Endothelial cell of umbilical vein (primary cell): ENCODE data around the gene PDLIM5. TPM values are rescaled to one million over a fixed set of nuclear protein-coding genes. Genes with fewer than 3 reads are reported as not detected.

Source experiments
- BruUV-seq: library from RNA; stranded (reverse); fragments of 400-500 nt; replicated peaks from 2 replicates; lab custom pipeline; 2021; lab: Mats Ljungman, UMichigan
- CTCF ChIA-PET: fragments of 300-600, 350-600 bp; sonication (Branson Sonifier 250); formaldehyde crosslinking; loops from one replicate; lab custom pipeline; 2021; ENCODE audit warnings: antibody characterized with exemption, inconsistent platforms; lab: Charles Lee
- POLR2A ChIA-PET: fragments of 300-600, 350-600 bp; sonication (Branson Sonifier 250); formaldehyde crosslinking; loops from one replicate; lab custom pipeline; 2021; ENCODE audit warnings: antibody characterized with exemption, inconsistent platforms; lab: Charles Lee
- DNase-seq: peaks from one replicate; pipeline ENCODE4 v3.0.0-alpha.2; 2011; ENCODE audit warnings: low read depth, low spot score
- FAIRE-seq: peaks from 2 replicates; lab custom pipeline; 2011; peaks lifted over from hg19 to GRCh38; lab: Jason Lieb, UNC
- H2AFZ ChIP-seq: 2 replicates; pipeline ENCODE4 v1.6.0; 2012; ENCODE audit warnings: low read depth, low read length, control low read depth, inconsistent platforms
- H3K27ac ChIP-seq: 2 replicates; pipeline ENCODE4 v1.5.1; 2011; ENCODE audit warnings: low read depth, mild to moderate bottlenecking, control low read depth, low read length, moderate library complexity; ENCODE audit not compliant: insufficient read depth
- H3K27me3 ChIP-seq, 2 experiments: 2 replicates each; pipeline versions ENCODE4 v1.6.0 to v1.6.1; 2011; ENCODE audit warnings: low read length in 2 of 2, mixed read lengths in 1 of 2; ENCODE audit not compliant: control insufficient read depth in 2 of 2, insufficient read depth in 2 of 2
- H3K36me3 ChIP-seq, 2 experiments: 2 replicates in 1 of 2; 3 replicates in 1 of 2; pipeline ENCODE4 v1.5.1; 2011; ENCODE audit warnings: low read length in 2 of 2, mild to moderate bottlenecking in 1 of 2, moderate library complexity in 1 of 2; ENCODE audit not compliant: control insufficient read depth in 2 of 2, insufficient read depth in 2 of 2; ENCODE audit errors: extremely low read depth in 1 of 2
- H3K4me1 ChIP-seq: 3 replicates; pipeline ENCODE4 v1.5.1; 2011; ENCODE audit warnings: mild to moderate bottlenecking, low read length; ENCODE audit not compliant: control insufficient read depth, insufficient read depth; ENCODE audit errors: extremely low read depth
- H3K4me2 ChIP-seq: 2 replicates; pipeline ENCODE4 v1.6.1; 2011; ENCODE audit warnings: low read length, control low read depth, mixed read lengths; ENCODE audit not compliant: insufficient read depth
- H3K4me3 ChIP-seq, 3 experiments: fragments of 200-600 bp in 1 of 3; sonication (generic), shearing (Covaris generic) in 1 of 3; replicated peaks in 1 of 3; 2 replicates each; pipeline ENCODE4 v1.5.1; 2011 to 2016; ENCODE audit warnings: control low read depth in 3 of 3, low read length in 3 of 3, mild to moderate bottlenecking in 2 of 3, inconsistent platforms in 1 of 3, low read depth in 1 of 3, moderate library complexity in 1 of 3; ENCODE audit not compliant: insufficient read depth in 1 of 3
- H3K79me2 ChIP-seq: 2 replicates; pipeline ENCODE4 v1.6.0; 2012; ENCODE audit warnings: low read length, inconsistent platforms; ENCODE audit not compliant: control insufficient read depth, insufficient read depth
- H3K9ac ChIP-seq: replicated peaks from 2 replicates; pipeline ENCODE3; 2011; ENCODE audit warnings: low read length, control low read depth; ENCODE audit not compliant: insufficient read depth; ENCODE audit errors: extremely low read depth
- H3K9me1 ChIP-seq: replicated peaks from 3 replicates; pipeline ENCODE4 v1.6.0; 2011; ENCODE audit warnings: mild to moderate bottlenecking, low read length; ENCODE audit not compliant: control insufficient read depth, insufficient read depth; ENCODE audit errors: extremely low read depth
- H3K9me3 ChIP-seq: replicated peaks from 2 replicates; pipeline ENCODE4 v1.5.1; 2012; ENCODE audit warnings: low read length, inconsistent platforms; ENCODE audit not compliant: control insufficient read depth, insufficient read depth
- H4K20me1 ChIP-seq: replicated peaks from 2 replicates; pipeline ENCODE3; 2011; ENCODE audit warnings: mild to moderate bottlenecking, low read length; ENCODE audit not compliant: control insufficient read depth, insufficient read depth; ENCODE audit errors: extremely low read depth
- CTCF ChIP-seq, 2 donors: IDR thresholded peaks; 1 replicate in 1 of 2; 2 replicates in 1 of 2; pipeline ENCODE4 v1.5.1; 2011; ENCODE audit warnings: low read length in 2 of 2, mild to moderate bottlenecking in 2 of 2, moderate library complexity in 2 of 2, control low read depth in 1 of 2, inconsistent platforms in 1 of 2, low read depth in 1 of 2; ENCODE audit not compliant: insufficient read depth in 1 of 2; ENCODE audit errors: extremely low read depth in 1 of 2
- EZH2 ChIP-seq: IDR thresholded peaks from 2 replicates; pipeline ENCODE4 v1.6.1; 2012; ENCODE audit warnings: borderline replicate concordance, low read depth, mild to moderate bottlenecking, moderate library complexity, low read length, inconsistent platforms; ENCODE audit not compliant: severe bottlenecking
- FOS ChIP-seq: IDR thresholded peaks from 2 replicates; pipeline ENCODE4 v1.6.1; 2011; ENCODE audit warnings: mild to moderate bottlenecking, low read length, moderate library complexity, borderline replicate concordance; ENCODE audit not compliant: insufficient read depth
- GATA2 ChIP-seq: IDR thresholded peaks from 2 replicates; pipeline ENCODE4 v1.7.0; 2011; ENCODE audit warnings: low read depth, mild to moderate bottlenecking, moderate library complexity, mixed read lengths, low read length; ENCODE audit not compliant: insufficient read length, insufficient read depth
- JUN ChIP-seq: IDR thresholded peaks from 2 replicates; pipeline ENCODE4 v1.6.1; 2011; ENCODE audit warnings: borderline replicate concordance, low read depth; ENCODE audit not compliant: insufficient read length, insufficient read depth
- MAX ChIP-seq: IDR thresholded peaks from 2 replicates; pipeline ENCODE4 v1.6.1; 2011; ENCODE audit not compliant: insufficient read depth, insufficient read length
- MYC ChIP-seq: IDR thresholded peaks from one replicate; pipeline ENCODE4 v1.6.1; 2011; ENCODE audit warnings: mild to moderate bottlenecking, low read depth, low read length
- POLR2A ChIP-seq: IDR thresholded peaks from 2 replicates; pipeline ENCODE4 v1.6.1; 2012; ENCODE audit warnings: low read depth, mild to moderate bottlenecking, control low read depth, low read length
- POLR2AphosphoS5 ChIP-seq: IDR thresholded peaks from 2 replicates; pipeline ENCODE4 v1.6.1; 2012; ENCODE audit warnings: low read depth, mild to moderate bottlenecking, control low read depth, low read length, moderate library complexity; ENCODE audit not compliant: insufficient read depth
- dilution Hi-C: fragments of 300-500 bp; cut with MboI; formaldehyde crosslinking; loops from one replicate; pipeline ENCODE4 v1.15.0; 2019; ENCODE audit warnings: low sequenced_read_pairs; ENCODE audit not compliant: extremely low pct_ligation_motif_present
- intact Hi-C: fragments of 100-400 bp; cut with micrococcal nuclease; formaldehyde crosslinking; loops from one replicate; pipeline ENCODE4 v1.10.0; 2022
- polyA plus RNA-seq, 4 experiments: library from polyadenylated mRNA; depleted of rRNA in 3 of 4; stranded (reverse) in 3 of 4; unstranded in 1 of 4; fragments of >200 nt; gene quantifications; 2 replicates each; pipeline versions ENCODE4 v1.2.1 to v1.2.3, GENCODE V29; 2011 to 2012; ENCODE audit warnings: missing spikeins in 1 of 4
- total RNA-seq: library from RNA; stranded (reverse); gene quantifications from 2 replicates; pipeline ENCODE4 v1.2.3, GENCODE V29; 2021

Gene PDLIM5
- total and polyA plus RNA-seq, 2 donors (not counting 3 experiments of a cell fraction or from before 2014, with no cell fraction given) = 243 to 310 TPM

- H3K4me3 ChIP-seq = no peak overlapping the region
- H3K4me1 ChIP-seq = peaks cover 57% of the 10 kb centered on the region
- dilution Hi-C loops = no loop called here
- no peaks in the 10 kb centered on the region for H3K36me3 ChIP-seq
- peaks cover 90% of the 10 kb centered on the region for H3K79me2 ChIP-seq
- BruUV-seq = TSS peak; percentile 61
- no peak overlapping the region for H2AFZ ChIP-seq
- FAIRE-seq = no peak
- peak overlapping the region; percentile 64 for H3K4me2 ChIP-seq
- ChIA-PET POLR2A (interaction anchor here (1.0 to 1.1 kb wide), 2 partner anchors 15 to 18 kb away, joined by 3 read pairs; no protein-coding TSS in a partner anchor), CTCF (interaction anchor here (0.8 to 2.0 kb wide), 8 partner anchors 9 to 130 kb away, joined by 3 to 8 read pairs (median 4); no protein-coding TSS in a partner anchor)
- peak overlapping the region; percentile 55 for H3K27ac ChIP-seq
- no peaks in the 10 kb centered on the region for H4K20me1 ChIP-seq
- H3K9me3 ChIP-seq = no peaks in the 10 kb centered on the region
- TF ChIP-seq JUN = no peak
- TF ChIP-seq GATA2 = no peak
- no peak for TF ChIP-seq MAX
- no peak for TF ChIP-seq POLR2AphosphoS5
- H3K9ac ChIP-seq = peak overlapping the region; percentile 57
- H3K9me1 ChIP-seq = no peaks in the 10 kb centered on the region
- peak; percentile 84 for DNase-seq
- no peaks in the 10 kb centered on the region for H3K27me3 ChIP-seq
- intact Hi-C loops = no loop called here
Measured at GRCh38 chr4:94536649-94537469, 85.1 kb downstream of the PDLIM5 start.

- CTCF ChIA-PET = no interaction called here
- Histone ChIP-seq H3K4me1 (peaks cover 56% of the 10 kb centered on the region), H3K9me3 (no peaks in the 10 kb centered on the region), H3K27ac (peak overlapping the region; percentile 55), H3K9me1 (no peaks in the 10 kb centered on the region), H3K4me2 (peak overlapping the region; percentile 37), H3K79me2 (peaks cover 87% of the 10 kb centered on the region), H3K36me3 (no peaks in the 10 kb centered on the region), H3K9ac (peak overlapping the region; percentile 57), H2AFZ (no peak overlapping the region), H3K27me3 (no peaks in the 10 kb centered on the region), H3K4me3 (no peak overlapping the region), H4K20me1 (no peaks in the 10 kb centered on the region)
- POLR2A ChIA-PET = no interaction called here
- TF ChIP-seq MYC (no peak), POLR2AphosphoS5 (no peak), GATA2 (no peak), MAX (no peak), CTCF (IDR thresholded peaks at IDR 0.05; ENCODE audit: extremely low read depth in 1 of 2, insufficient read depth in 1 of 2, low read depth in 1 of 2, low read length in 2 of 2) (no peak), FOS (no peak), JUN (no peak), POLR2A (no peak), EZH2 (no peak)
- dilution Hi-C loops (no loop called here), intact Hi-C loops (no loop called here)
- DNase-seq = no peak
- FAIRE-seq = no peak
- no TSS peak for BruUV-seq
Measured at GRCh38 chr4:94537921-94538628, 86.3 kb downstream of the PDLIM5 start.
